ENCODE measurements around the gene HECTD1. TPM values are rescaled to one million over a fixed set of nuclear protein-coding genes. Genes with fewer than 3 reads are reported as not detected.

The HECTD1 gene
- total RNA-seq (2013; cell fraction: nucleolus; rRNA removed) = 424 and 467 TPM in 2 replicates
- total RNA-seq (2014; rRNA removed) = 72.6 and 89.9 TPM in 2 replicates
- total RNA-seq (2014; rRNA removed; fragmentation: Illumina TruSeq; extraction: Trizol) = 99.1 and 104 TPM in 2 replicates
- 82.3 and 85.5 TPM in 2 replicates for total RNA-seq (2021)
- polyA plus RNA-seq (2011; ENCODE audit: low read depth) = 39.7 TPM
- 116 and 120 TPM in 2 replicates for polyA plus RNA-seq (2011; rRNA removed)
- 58.4 and 59.6 TPM in 2 replicates for polyA plus RNA-seq (2011; cell fraction: cytosol; rRNA removed)
- 122 and 143 TPM in 2 replicates for polyA plus RNA-seq (2011; cell fraction: nucleus; rRNA removed)
- polyA plus RNA-seq (2012) = 37.8 and 45.9 TPM in 2 replicates
- 65.5 and 80.6 TPM in 2 replicates for polyA plus RNA-seq (2014; fragmentation: Illumina TruSeq; extraction: Trizol)
- polyA plus RNA-seq (2014; fragmentation: Nextera tagmentation; extraction: Ambion mirVana) = 10 to 100 TPM; 27.3 to 27.4 TPM
- 41.7 and 50.0 TPM in 2 replicates for polyA plus RNA-seq (2014; rRNA removed)
- 10 to 100 TPM; 34.6 to 42.6 TPM for polyA plus RNA-seq (2016; fragmentation: Nextera tagmentation; extraction: Ambion mirVana)
- polyA minus RNA-seq (2011; rRNA and poly(A)+ RNA removed) = 278 and 310 TPM in 2 replicates
- polyA minus RNA-seq (2011; cell fraction: cytosol; rRNA and poly(A)+ RNA removed) = 75.9 and 78.3 TPM in 2 replicates
- 107 and 172 TPM in 2 replicates for polyA minus RNA-seq (2011; cell fraction: nucleus; rRNA and poly(A)+ RNA removed)
- Bru-seq, nascent RNA = percentile 89 among the genes with signal in this experiment
- BruChase-seq, experiment 1, labeled RNA remaining after a 6-hour chase = percentile 93 among the genes with signal in this experiment
- percentile 92 among the genes with signal in this experiment for BruChase-seq, experiment 2, labeled RNA remaining after a 2-hour chase
- long read RNA-seq, experiment 1, partial matches to known transcripts = 13 of 13 reads
- long read RNA-seq, experiment 1, other reads (novel, unspliced or antisense) = 0 of 13 reads
- long read RNA-seq, experiment 2, partial matches to known transcripts = 92 of 103 reads
- long read RNA-seq, experiment 2, other reads (novel, unspliced or antisense) = 11 of 103 reads

DNA sequence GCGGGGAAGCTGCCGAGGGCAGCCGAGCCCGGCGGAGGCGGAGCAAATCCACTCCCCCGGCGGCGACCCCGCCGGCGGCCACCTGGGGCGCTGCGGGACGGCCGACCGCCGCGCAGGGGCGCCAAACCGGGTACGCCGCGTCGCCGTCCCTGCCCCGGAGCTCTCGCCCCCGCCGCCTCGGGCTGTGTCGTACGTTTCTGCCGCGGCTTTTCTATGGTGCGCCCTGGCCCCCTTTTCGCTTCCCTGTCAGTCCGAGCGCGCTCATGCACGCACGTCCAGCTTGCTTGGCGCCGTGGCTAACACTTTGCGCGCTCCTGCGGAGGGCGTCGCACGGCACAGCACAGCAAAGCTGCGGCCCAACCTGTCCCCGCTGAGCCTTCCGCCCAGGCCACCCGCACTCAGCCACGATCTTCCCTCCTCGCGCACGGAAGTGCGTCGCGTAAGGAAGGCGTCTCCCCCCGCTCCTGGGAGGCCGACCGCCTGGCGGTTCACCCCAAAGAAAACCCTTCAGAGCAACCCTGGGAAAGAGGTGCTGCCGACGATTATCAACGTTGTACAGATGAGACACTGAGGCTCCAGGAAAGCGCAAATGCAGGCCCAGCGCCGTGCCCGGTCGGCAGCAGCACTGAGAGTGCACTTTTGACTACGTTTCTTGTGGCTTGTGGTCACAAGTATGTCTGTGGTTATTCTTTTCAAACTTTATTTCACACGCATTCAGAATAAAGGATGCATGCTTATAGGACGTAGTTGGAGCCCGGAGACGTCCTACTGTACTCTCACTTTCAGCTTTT lies at the start of gene HECTD1:
TSS of gene HECTD1 (minus strand) at position 39 of the 791 bp plus-strand sequence. CDS start 1,857 bp downstream, outside the sequence.
- Histone ChIP-seq H3K27ac (ENCODE audit: control insufficient read depth, insufficient read depth) (peak within 1 kb of the TSS; percentile 97), H4K20me1 (ENCODE audit: control insufficient read depth, insufficient read depth) (no peaks in the 10 kb centered on the region), H3K79me2 (ENCODE audit: control insufficient read depth, insufficient read depth, low read length) (peaks cover 41% of the 10 kb centered on the region), H3K36me3 (ENCODE audit: control insufficient read depth in 2 of 2, insufficient read depth in 2 of 2, low read length in 1 of 2) (0 out of 4 replicates have a peak, but pooled peaks cover 0 to 3% of the 10 kb centered on the region in 2 experiments), H3K27me3 (replicated peaks in 1 of 2; ENCODE audit: control insufficient read depth in 2 of 2, insufficient read depth in 2 of 2, low read length in 1 of 2) (no peaks in the 10 kb centered on the region), H3K4me1 (ENCODE audit: control insufficient read depth, insufficient read depth, low read length) (peaks cover 8% of the 10 kb centered on the region; the same call in 1 of the 2 replicates), H2AFZ (ENCODE audit: control insufficient read depth, low read depth, low read length) (peak within 1 kb of the TSS; percentile 93), H3K9ac (ENCODE audit: control insufficient read depth, insufficient read depth, low read length) (peak within 1 kb of the TSS; percentile 98), H3K9me3 (replicated peaks; ENCODE audit: control insufficient read depth, insufficient read depth, low read length) (no peaks in the 10 kb centered on the region; the same call in 2 of the 3 replicates), H3K4me2 (ENCODE audit: control insufficient read depth, insufficient read depth) (peak within 1 kb of the TSS; percentile 86), H3K4me3 (peak within 1 kb of the TSS; percentile 90)
- in situ Hi-C loops (cut with MboI) = no loop called here
- FAIRE-seq (peak; percentile 61), ATAC-seq (peak; percentile 82), DNase-seq (ENCODE audit: low read depth, low spot score) (peak; percentile 67)
- intact Hi-C loops (cut with micrococcal nuclease; ENCODE audit: unreplicated experiment) = loop anchor here (5.0 kb wide), 1 partner anchor 214 kb away; the partner anchor contains the start of gene HEATR5A
- WGBS (ENCODE audit: insufficient coverage, insufficient replicate concordance, low lambda C conversion rate, missing lambda C conversion rate) = 1% methylated on average over 56 of the region's 79 CpGs
- POLR2A ChIA-PET = interaction anchor here (0.6 to 2.1 kb wide), 7 partner anchors 11 to 212 kb away, joined by 3 to 6 read pairs (median 4); partner anchors contain the start of gene HEATR5A
- RAD21 ChIA-PET (ENCODE audit: unreplicated experiment) = interaction anchor here (0.7 to 2.9 kb wide), 15 partner anchors 11 to 242 kb away, joined by 3 to 10 read pairs (median 3); partner anchors contain the start of genes HEATR5A and STRN3
- BruUV-seq (replicated peaks) = TSS peak; percentile 89
- CTCF ChIA-PET = interaction anchor here (0.8 to 1.9 kb wide), 11 partner anchors 10 to 284 kb away, joined by 3 to 12 read pairs (median 3); no protein-coding TSS in a partner anchor
- SMC1A ChIA-PET (ENCODE audit: uncharacterized antibody, unreplicated experiment) = interaction anchor here (0.5 to 1.8 kb wide), 15 partner anchors 11 to 995 kb away, joined by 3 to 11 read pairs (median 3); partner anchors contain the start of genes HEATR5A and RNU6-8
- TF ChIP-seq ZBTB33 (IDR thresholded peaks at IDR 0.05) (peak; percentile 44; the same call in 1 of the 2 replicates), NR2C2 (IDR thresholded peaks at IDR 0.05; ENCODE audit: borderline replicate concordance, control insufficient read depth, insufficient read length, low read depth) (no peak), TCF12 (IDR thresholded peaks at IDR 0.05; ENCODE audit: low read depth, low read length) (peak; percentile 29; the same call in 1 of the 2 replicates), SPI1 (IDR thresholded peaks at IDR 0.05; ENCODE audit: borderline replicate concordance, insufficient read depth, low read depth, low read length) (peak; percentile 24; the same call in 1 of the 2 replicates), RAD21 (IDR thresholded peaks at IDR 0.05; ENCODE audit: insufficient read depth, low read depth, low read length) (peak; percentile 42), ZNF24 (IDR thresholded peaks at IDR 0.05) (peak; percentile 67; the same call in 1 of the 2 replicates), ATF2 (IDR thresholded peaks at IDR 0.05; ENCODE audit: low read length) (peak; percentile 57; the same call in 1 of the 2 replicates), NKRF (conservative IDR thresholded peaks at IDR 0.05) (peak; percentile 35; the same call in 1 of the 2 replicates), CREM (IDR thresholded peaks at IDR 0.05; ENCODE audit: low read depth) (peak; percentile 77), MTA2 (IDR thresholded peaks at IDR 0.05; ENCODE audit: low read depth) (peak; percentile 81), IKZF1 (conservative IDR thresholded peaks at IDR 0.05) (peak; percentile 88), RELA (IDR thresholded peaks at IDR 0.05; ENCODE audit: borderline replicate concordance, partially characterized antibody) (peak; percentile 45)
